ENCODE measurements around the gene MUC22.

MUC22 gene

GRCh38 chr6:31010393-31011060 is at the start of gene MUC22:
TSS of gene MUC22 (plus strand) at chr6:31010474. CDS start at chr6:31010707, 233 bp downstream.
- DNase-seq (ENCODE audit: low spot score): no peak
- no peak for TF ChIP-seq CTCF (IDR thresholded peaks at IDR 0.05; ENCODE audit: borderline replicate concordance, control extremely low read depth, extremely low read depth, insufficient read depth, missing control alignments)
- in situ Hi-C loops (cut with MboI; ENCODE audit: low sequenced_read_pairs, unreplicated experiment): no loop called here

- TF ChIP-seq CTCF (IDR thresholded peaks at IDR 0.05; ENCODE audit: borderline replicate concordance, control extremely low read depth, extremely low read depth, insufficient read depth, missing control alignments): no peak
- in situ Hi-C loops (cut with MboI; ENCODE audit: low sequenced_read_pairs, unreplicated experiment): no loop called here
- DNase-seq (ENCODE audit: low spot score): no peak
These were observed 49.2 kb upstream of the MUC22 start for GRCh38 chr6:30960907-30961673.

GRCh38 chr6:30962716-30963115 is 47.6 kb upstream of the MUC22 start:
- TF ChIP-seq CTCF (IDR thresholded peaks at IDR 0.05; ENCODE audit: borderline replicate concordance, control extremely low read depth, extremely low read depth, insufficient read depth, missing control alignments): no peak
- no peak for DNase-seq (ENCODE audit: low spot score)
- in situ Hi-C loops (cut with MboI; ENCODE audit: low sequenced_read_pairs, unreplicated experiment): no loop called here

- in situ Hi-C loops (cut with MboI; ENCODE audit: low sequenced_read_pairs, unreplicated experiment): no loop called here
- DNase-seq (ENCODE audit: low spot score): no peak
- no peak for TF ChIP-seq CTCF (IDR thresholded peaks at IDR 0.05; ENCODE audit: borderline replicate concordance, control extremely low read depth, extremely low read depth, insufficient read depth, missing control alignments)
These were observed 46.6 kb upstream of the MUC22 start for GRCh38 chr6:30963641-30964040.

- TF ChIP-seq CTCF (IDR thresholded peaks at IDR 0.05; ENCODE audit: borderline replicate concordance, control extremely low read depth, extremely low read depth, insufficient read depth, missing control alignments): no peak
- no peak for DNase-seq (ENCODE audit: low spot score)
- in situ Hi-C loops (cut with MboI; ENCODE audit: low sequenced_read_pairs, unreplicated experiment): no loop called here
These were observed 46.2 kb upstream of the MUC22 start for GRCh38 chr6:30964075-30964474.

GRCh38 chr6:30965140-30965601 is 45.1 kb upstream of the MUC22 start:
- DNase-seq (ENCODE audit: low spot score): no peak
- in situ Hi-C loops (cut with MboI; ENCODE audit: low sequenced_read_pairs, unreplicated experiment): no loop called here

More at GRCh38 chr6:30965140-30965601, 45.1 kb upstream of the MUC22 start:
- no peak for TF ChIP-seq CTCF (IDR thresholded peaks at IDR 0.05; ENCODE audit: borderline replicate concordance, control extremely low read depth, extremely low read depth, insufficient read depth, missing control alignments)

Measured in GM13976 (cell line).